ENCODE measurements around the gene PRKG1.

DNA sequence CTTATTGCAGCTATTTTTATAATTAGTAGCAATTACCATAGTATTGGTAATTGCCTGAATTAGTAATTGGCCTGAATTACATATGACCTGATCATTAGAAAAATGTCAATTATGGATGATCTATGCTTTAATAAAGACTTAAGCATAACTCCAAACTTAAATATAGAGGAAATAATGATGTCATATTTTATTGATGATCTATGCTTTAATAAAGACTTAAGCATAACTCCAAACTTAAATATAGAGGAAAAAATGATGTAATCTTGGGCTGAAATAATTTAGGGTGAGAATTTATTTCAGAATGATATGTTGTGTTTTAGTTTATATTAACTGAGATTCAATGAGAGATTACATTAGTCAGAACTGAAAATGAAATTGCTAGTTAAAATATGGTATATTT lies 973.8 kb downstream of the PRKG1 start:
- TF ChIP-seq, protein P1, sequence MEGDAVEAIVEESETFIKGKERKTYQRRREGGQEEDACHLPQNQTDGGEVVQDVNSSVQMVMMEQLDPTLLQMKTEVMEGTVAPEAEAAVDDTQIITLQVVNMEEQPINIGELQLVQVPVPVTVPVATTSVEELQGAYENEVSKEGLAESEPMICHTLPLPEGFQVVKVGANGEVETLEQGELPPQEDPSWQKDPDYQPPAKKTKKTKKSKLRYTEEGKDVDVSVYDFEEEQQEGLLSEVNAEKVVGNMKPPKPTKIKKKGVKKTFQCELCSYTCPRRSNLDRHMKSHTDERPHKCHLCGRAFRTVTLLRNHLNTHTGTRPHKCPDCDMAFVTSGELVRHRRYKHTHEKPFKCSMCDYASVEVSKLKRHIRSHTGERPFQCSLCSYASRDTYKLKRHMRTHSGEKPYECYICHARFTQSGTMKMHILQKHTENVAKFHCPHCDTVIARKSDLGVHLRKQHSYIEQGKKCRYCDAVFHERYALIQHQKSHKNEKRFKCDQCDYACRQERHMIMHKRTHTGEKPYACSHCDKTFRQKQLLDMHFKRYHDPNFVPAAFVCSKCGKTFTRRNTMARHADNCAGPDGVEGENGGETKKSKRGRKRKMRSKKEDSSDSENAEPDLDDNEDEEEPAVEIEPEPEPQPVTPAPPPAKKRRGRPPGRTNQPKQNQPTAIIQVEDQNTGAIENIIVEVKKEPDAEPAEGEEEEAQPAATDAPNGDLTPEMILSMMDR (IDR thresholded peaks at IDR 0.05): no peak
- no peak for TF ChIP-seq EP300 (IDR thresholded peaks at IDR 0.05)

Data from esophagus muscularis mucosa (tissue), 3 donors.